ENCODE results near the gene SUSD3.

Gene SUSD3

GRCh38 chr9:93036887-93037475 lies 21.5 kb upstream of the SUSD3 start:
- TF ChIP-seq, protein P1, sequence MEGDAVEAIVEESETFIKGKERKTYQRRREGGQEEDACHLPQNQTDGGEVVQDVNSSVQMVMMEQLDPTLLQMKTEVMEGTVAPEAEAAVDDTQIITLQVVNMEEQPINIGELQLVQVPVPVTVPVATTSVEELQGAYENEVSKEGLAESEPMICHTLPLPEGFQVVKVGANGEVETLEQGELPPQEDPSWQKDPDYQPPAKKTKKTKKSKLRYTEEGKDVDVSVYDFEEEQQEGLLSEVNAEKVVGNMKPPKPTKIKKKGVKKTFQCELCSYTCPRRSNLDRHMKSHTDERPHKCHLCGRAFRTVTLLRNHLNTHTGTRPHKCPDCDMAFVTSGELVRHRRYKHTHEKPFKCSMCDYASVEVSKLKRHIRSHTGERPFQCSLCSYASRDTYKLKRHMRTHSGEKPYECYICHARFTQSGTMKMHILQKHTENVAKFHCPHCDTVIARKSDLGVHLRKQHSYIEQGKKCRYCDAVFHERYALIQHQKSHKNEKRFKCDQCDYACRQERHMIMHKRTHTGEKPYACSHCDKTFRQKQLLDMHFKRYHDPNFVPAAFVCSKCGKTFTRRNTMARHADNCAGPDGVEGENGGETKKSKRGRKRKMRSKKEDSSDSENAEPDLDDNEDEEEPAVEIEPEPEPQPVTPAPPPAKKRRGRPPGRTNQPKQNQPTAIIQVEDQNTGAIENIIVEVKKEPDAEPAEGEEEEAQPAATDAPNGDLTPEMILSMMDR (IDR thresholded peaks at IDR 0.05; ENCODE audit: extremely low read depth, missing control alignments) = no peak
- DNase-seq (ENCODE audit: low spot score) = no peak

GRCh38 chr9:93037476-93037971 lies 21.0 kb upstream of the SUSD3 start:
- TF ChIP-seq, protein P1 (IDR thresholded peaks at IDR 0.05; ENCODE audit: extremely low read depth, missing control alignments) = no peak
- no peak for DNase-seq (ENCODE audit: low spot score)

DNA sequence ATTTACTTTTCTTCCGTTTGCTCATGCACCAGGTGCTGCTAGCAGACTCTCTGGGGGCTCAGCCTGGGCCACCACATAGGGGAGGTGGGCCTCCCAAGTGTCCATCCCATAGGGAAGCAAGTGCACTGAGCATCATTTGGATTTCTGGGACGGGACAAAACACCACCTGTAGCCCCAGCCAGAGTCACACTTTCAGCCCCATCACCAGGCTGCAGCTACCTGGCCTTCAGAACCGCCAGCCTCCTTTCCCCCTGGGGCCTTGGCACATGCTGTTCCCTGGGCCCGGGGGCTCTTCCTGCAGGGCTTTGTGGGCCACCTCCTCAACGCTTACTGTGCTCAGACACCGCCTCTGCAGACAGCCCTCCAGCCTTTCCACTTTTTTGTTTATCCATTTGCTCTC lies 19.6 kb upstream of the SUSD3 start:
- TF ChIP-seq, protein P1 (IDR thresholded peaks at IDR 0.05; ENCODE audit: extremely low read depth, missing control alignments) = no peak
- no peak for DNase-seq (ENCODE audit: low spot score)

DNA sequence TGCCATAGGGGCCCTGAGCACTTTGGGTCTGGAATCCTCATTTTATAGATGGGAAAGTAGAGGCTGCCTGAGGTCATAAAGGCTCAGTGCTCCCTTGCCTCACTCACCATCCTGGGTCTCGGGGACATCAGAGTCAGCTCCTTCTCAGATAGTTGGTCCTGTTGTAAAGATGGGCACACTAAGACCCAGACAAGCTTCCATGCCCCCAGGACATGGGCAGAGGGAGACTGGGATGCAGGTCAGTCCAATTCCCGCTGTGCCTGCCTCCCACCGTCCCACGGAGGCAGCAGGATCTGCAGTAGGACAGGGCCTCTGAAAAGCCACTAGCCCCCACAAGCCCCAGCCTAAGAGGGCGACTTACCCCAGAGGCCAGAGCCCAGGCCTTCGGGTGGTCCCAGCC lies 19.0 kb upstream of the SUSD3 start:
- TF ChIP-seq, protein P1 (IDR thresholded peaks at IDR 0.05; ENCODE audit: extremely low read depth, missing control alignments) = no peak

GRCh38 chr9:93039976-93040375 lies 18.5 kb upstream of the SUSD3 start:
- TF ChIP-seq, protein P1 (IDR thresholded peaks at IDR 0.05; ENCODE audit: extremely low read depth, missing control alignments) = no peak

More for the DNA sequence above, 19.0 kb upstream of the SUSD3 start:
- no peak for DNase-seq (ENCODE audit: low spot score)

GRCh38 chr9:93040409-93040808 lies 18.1 kb upstream of the SUSD3 start:
- TF ChIP-seq, protein P1 (IDR thresholded peaks at IDR 0.05; ENCODE audit: extremely low read depth, missing control alignments) = no peak
- no peak for DNase-seq (ENCODE audit: low spot score)

More at GRCh38 chr9:93039976-93040375, 18.5 kb upstream of the SUSD3 start:
- no peak for DNase-seq (ENCODE audit: low spot score)

- DNase-seq (ENCODE audit: low spot score) = no peak
- TF ChIP-seq, protein P1 (IDR thresholded peaks at IDR 0.05; ENCODE audit: extremely low read depth, missing control alignments) = no peak
Observed at GRCh38 chr9:93041108-93041802, 17.2 kb upstream of the SUSD3 start.
